GM21717 (cell line): Measurements from ENCODE around the gene DYRK4.
A peak's percentile ranks its signal among the peaks of the same experiment; 100 is the strongest.
"Not testable (repeated sequence)": the region's sequence is repeated elsewhere in the genome, so short reads cannot be mapped to it uniquely, and the experiment has no call there.

ENCODE experiments used
- ATAC-seq: cut with Tn5 transposase; IDR thresholded peaks from one replicate; pipeline ENCODE4 v1.9.1; 2021; ENCODE audit warnings: mild to moderate bottlenecking, moderate library complexity; ENCODE audit not compliant: unreplicated experiment

DYRK4 gene

GRCh38 chr12:4562034-4562657 lies at the start of gene DYRK4:
Gene DYRK4 (plus strand): TSS chr12:4562208. CDS start chr12:4562246, 38 bp downstream.
- ATAC-seq, result no peak

- ATAC-seq, result no peak
Measured at GRCh38 chr12:4518106-4518728, 43.8 kb upstream of the DYRK4 start.

GRCh38 chr12:4523443-4523842 lies 38.6 kb upstream of the DYRK4 start:
- ATAC-seq, result not testable (repeated sequence)

GRCh38 chr12:4526923-4527546 lies 35.0 kb upstream of the DYRK4 start:
- no peak for ATAC-seq

GRCh38 chr12:4530160-4530559 lies 31.8 kb upstream of the DYRK4 start:
- ATAC-seq, result no peak

GRCh38 chr12:4530982-4531586 lies 30.9 kb upstream of the DYRK4 start:
- ATAC-seq, result no peak

GRCh38 chr12:4535092-4535491 lies 26.9 kb upstream of the DYRK4 start:
- no peak for ATAC-seq

- ATAC-seq, result no peak
Measured at GRCh38 chr12:4535871-4536270, 26.1 kb upstream of the DYRK4 start.

- ATAC-seq, result peak; percentile 81
Measured at GRCh38 chr12:4538207-4539160, 23.5 kb upstream of the DYRK4 start, which contains the start of gene RAD51AP1. Gene RAD51AP1 (plus strand): TSS chr12:4538890. CDS start chr12:4538940, 50 bp downstream.

- no peak for ATAC-seq
Measured at GRCh38 chr12:4539167-4539870, 22.7 kb upstream of the DYRK4 start.

GRCh38 chr12:4540170-4540569 lies 21.8 kb upstream of the DYRK4 start:
- no peak for ATAC-seq

GRCh38 chr12:4540638-4541037 lies 21.4 kb upstream of the DYRK4 start:
- ATAC-seq, result no peak

GRCh38 chr12:4545195-4545594 lies 16.8 kb upstream of the DYRK4 start:
- ATAC-seq, result no peak

- ATAC-seq, result no peak
Measured at GRCh38 chr12:4552191-4552590, 9.8 kb upstream of the DYRK4 start.

- no peak for ATAC-seq
Measured at GRCh38 chr12:4553943-4554342, 8.1 kb upstream of the DYRK4 start.

GRCh38 chr12:4555804-4556203 lies 6.2 kb upstream of the DYRK4 start:
- no peak for ATAC-seq

GRCh38 chr12:4556735-4557530 lies 5.1 kb upstream of the DYRK4 start:
- ATAC-seq, result no peak

GRCh38 chr12:4557586-4557985 lies 4.4 kb upstream of the DYRK4 start:
- ATAC-seq, result no peak

- no peak for ATAC-seq
Measured at GRCh38 chr12:4558171-4558570, 3.8 kb upstream of the DYRK4 start.
